Omental fat pad (tissue), 4 donors: ENCODE data around the gene SOCS7. TPM values are rescaled to one million over a fixed set of nuclear protein-coding genes. Genes with fewer than 3 reads are reported as not detected.
"Not testable (repeated sequence)": the region's sequence is repeated elsewhere in the genome, so short reads cannot be mapped to it uniquely, and the experiment has no call there.

Experiments used
- ATAC-seq: fragments of 150-250 bp; one replicate; pipeline ENCODE4 v1.9.1; 2016; ENCODE audit warnings: mild to moderate bottlenecking, moderate library complexity; ENCODE audit not compliant: low FRiP score
- DNase-seq: peaks from one replicate; pipeline ENCODE4 v3.0.0-alpha.2; 2019; ENCODE audit warnings: low spot score
- total RNA-seq, 4 donors: library from RNA; depleted of rRNA; stranded (reverse); fragments of >200 nt; gene quantifications; one replicate each; pipeline ENCODE4 v1.1.0, GENCODE V29; 2016
- TF ChIP-seq, protein P1 (sequence below), 3 donors: fragments of 450-650 bp; IDR thresholded peaks; one replicate each; pipeline ENCODE4 v1.5.1; 2016 to 2017; ENCODE audit warnings: antibody characterized with exemption in 3 of 3, mild to moderate bottlenecking in 3 of 3, moderate library complexity in 2 of 3

Gene SOCS7
- total RNA-seq, 4 donors from 2014 or later: 10.2 to 17.7 (median 12.9) TPM

DNA sequence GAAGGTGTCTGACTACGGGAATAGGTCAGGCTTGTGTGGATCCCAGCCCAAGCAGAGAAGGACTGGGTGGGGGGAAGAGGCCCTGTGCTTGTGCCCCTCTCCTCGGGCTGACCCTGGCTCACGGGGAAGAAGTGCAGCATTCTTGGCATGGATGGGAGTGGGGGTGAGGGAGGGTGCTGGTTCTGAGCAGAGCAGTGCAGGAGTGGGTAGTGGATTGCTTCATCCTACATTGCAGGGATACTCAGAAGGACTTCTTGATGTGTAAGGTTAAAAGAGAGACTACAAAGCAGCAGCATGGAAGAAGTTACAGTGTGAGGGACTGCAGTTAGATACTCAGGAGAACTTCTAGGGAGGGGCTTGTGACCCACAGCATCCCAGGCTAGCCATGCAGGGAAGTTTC, 78.7 kb downstream of the SOCS7 start:
- TF ChIP-seq, protein P1, sequence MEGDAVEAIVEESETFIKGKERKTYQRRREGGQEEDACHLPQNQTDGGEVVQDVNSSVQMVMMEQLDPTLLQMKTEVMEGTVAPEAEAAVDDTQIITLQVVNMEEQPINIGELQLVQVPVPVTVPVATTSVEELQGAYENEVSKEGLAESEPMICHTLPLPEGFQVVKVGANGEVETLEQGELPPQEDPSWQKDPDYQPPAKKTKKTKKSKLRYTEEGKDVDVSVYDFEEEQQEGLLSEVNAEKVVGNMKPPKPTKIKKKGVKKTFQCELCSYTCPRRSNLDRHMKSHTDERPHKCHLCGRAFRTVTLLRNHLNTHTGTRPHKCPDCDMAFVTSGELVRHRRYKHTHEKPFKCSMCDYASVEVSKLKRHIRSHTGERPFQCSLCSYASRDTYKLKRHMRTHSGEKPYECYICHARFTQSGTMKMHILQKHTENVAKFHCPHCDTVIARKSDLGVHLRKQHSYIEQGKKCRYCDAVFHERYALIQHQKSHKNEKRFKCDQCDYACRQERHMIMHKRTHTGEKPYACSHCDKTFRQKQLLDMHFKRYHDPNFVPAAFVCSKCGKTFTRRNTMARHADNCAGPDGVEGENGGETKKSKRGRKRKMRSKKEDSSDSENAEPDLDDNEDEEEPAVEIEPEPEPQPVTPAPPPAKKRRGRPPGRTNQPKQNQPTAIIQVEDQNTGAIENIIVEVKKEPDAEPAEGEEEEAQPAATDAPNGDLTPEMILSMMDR (IDR thresholded peaks at IDR 0.05): no peak
- DNase-seq (no peak), ATAC-seq (peak; percentile 57)

DNA sequence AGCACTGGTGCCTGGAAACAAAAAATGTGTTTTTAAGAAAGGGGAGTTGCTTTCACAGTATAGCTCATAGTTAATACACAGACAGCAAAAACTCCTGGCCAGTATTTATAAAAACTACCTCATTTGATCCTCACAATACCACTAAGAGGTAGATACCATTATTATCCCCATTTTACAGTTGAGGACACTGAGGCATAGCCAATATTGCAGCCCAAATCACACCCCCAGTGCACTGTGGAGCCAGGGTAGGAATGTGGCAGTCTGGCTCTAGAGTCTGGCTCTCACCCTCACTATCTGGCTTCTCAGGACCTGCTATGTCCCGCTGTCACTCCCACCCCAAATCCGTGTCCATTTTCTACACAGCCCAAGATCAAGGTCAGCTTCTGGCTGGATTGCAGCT, 79.2 kb downstream of the SOCS7 start:
- ATAC-seq (no peak), DNase-seq (no peak)
- TF ChIP-seq, protein P1 (IDR thresholded peaks at IDR 0.05): no peak

DNA sequence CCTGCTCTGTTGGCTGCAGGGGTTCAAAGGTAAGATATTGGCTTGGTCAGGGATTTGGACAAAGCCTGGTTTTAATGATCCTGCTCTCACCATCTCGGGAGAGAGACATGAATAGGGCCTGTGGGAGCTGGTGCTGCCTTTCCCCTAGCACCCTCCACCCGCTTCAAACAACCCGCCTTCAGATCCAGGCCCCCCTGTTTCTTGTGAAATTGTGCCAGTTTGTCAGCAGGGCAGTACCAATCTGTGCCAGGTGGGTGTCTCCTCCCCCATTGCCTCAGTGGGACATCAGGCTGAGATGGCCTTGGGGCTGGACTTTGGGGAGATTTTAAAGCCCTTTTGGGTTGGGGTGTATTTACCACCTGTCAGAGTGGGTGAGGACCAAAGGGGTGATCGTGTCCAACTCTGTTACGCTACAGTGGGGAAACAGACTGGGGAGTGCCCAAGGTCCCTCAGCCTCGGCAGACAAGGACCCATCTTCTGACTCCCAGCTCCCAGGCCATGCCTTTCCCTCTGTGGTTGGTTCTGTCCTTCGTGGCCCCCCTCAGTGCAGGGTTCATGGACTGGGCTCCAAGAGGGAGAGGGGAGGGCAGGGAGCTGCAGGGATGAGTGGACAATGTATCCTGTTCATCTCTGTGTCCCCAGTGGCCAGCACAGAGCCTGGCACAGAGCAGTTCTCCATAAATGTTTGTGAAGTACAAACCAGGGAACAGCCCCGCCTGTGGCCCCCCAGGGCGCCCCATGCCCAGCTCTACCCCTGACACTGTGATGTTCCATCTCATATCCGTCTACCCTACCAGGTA, 79.9 kb downstream of the SOCS7 start:
- ATAC-seq (no peak), DNase-seq (no peak)
- TF ChIP-seq, protein P1 (IDR thresholded peaks at IDR 0.05): no peak

DNA sequence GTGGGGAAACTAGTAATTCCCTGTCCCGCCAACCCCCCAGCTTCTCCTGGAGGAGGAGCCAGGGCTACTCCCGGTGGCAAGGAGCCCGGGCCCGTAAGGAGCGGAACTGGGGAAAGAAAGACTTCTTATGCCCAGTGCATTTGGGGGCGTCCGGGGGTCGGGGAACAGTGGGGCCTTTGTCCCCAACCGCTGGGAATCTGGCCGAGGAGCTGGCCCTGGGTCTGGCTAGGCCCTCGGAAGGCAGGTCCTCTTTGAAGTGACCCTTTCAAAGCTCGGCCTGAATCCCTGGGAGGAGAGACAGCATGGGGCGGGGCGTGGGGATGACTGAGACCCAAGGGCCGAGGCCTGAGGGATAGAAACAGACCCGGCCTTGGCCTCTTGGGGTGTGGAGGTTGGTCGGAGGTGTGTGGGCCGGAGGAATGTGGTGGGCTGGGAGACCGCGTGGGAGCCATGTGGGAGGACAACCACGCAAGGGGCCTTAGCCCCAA, 82.6 kb downstream of the SOCS7 start:
- TF ChIP-seq, protein P1 (IDR thresholded peaks at IDR 0.05): no peak
- no peak for ATAC-seq
- no peak for DNase-seq

DNA sequence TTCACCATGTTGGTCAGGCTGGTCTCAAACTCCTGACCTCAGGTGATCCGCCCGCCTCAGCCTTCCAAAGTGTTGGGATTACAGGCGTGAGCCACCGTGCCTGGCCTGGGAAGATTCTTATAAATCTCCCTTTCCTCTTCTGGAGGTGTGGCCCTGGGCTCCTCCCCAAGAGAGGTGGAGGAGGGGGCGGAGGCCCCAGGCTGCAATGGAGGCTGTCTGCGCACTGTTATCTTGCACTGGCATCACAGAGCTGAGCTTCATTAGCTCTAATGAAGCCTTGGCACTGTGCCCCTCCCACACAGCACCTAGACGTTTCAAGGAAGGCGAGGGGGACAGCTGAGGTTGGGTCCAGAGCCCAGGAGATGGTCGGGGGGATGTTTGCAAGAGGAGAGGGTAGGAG, 84.2 kb downstream of the SOCS7 start:
- DNase-seq (no peak), ATAC-seq (no peak)
- TF ChIP-seq, protein P1 (IDR thresholded peaks at IDR 0.05): no peak

DNA sequence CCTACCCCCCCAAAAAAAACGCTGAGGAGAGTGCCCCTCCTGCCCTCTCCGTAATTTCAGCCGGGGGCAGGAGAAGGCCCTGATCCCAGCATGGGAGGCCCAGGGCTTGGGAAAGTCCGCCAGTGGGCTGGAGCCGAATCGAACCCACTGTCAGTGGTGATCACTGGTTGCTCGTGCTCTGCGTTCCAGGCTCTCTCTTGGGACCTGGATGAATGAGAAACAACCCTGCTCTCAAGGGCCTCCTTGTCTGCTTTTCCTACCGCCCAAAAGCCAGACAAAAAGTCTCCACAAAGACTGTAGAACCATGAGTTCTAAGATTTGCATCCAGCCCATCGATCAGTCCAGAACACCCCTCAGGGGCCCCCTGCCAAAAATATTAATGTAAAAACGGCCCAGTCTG, 84.7 kb downstream of the SOCS7 start:
- no peak for ATAC-seq
- no peak for DNase-seq
- TF ChIP-seq, protein P1 (IDR thresholded peaks at IDR 0.05): no peak

DNA sequence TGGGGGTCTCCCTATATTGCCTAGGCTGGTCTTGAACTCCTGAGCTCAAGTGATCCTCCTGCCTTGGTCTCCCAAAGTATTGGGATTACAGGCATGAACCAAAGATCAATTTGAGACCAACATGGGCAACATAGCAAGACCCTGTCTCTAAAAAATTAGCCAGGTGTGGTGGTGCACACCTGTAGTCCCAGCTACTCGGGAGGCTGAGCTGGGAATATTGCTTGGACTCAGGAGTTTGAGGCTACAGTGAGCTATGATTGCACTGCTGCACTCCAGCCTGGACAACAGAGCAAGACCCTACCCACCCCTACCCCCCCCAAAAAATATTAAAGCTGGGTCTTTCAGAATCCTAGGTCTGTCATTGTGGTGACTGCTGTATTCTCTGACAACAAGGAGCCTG, 85.7 kb downstream of the SOCS7 start:
- ATAC-seq, DNase-seq: not testable (repeated sequence)
